ENCODE measurements around the gene CELF1. TPM values are rescaled to one million over a fixed set of nuclear protein-coding genes. Genes with fewer than 3 reads are reported as not detected.

CELF1 gene
- total RNA-seq, 1 donor from 2014 or later: 102 TPM

DNA sequence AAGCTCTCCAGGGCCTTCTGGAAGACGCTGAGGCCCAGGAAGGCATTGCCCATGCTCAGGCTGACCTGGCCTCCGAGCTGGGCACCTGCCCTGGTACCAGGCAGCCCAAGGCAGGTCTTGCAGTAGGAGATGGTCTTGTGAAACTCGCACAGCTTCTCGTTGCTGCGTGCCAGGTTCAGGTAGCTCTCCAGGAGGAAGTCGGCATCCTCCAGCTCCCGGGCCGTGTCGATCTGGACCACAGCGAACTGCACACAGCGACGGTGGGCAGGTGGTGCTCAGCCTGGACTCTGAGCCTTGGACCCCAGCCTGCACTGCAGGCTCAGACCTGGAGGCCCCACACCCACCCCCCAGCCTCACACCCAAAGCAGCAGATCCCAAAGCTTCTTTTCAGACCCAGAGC lies 105.0 kb downstream of the CELF1 start:
- DNase-seq (ENCODE audit: low spot score): no peak

DNA sequence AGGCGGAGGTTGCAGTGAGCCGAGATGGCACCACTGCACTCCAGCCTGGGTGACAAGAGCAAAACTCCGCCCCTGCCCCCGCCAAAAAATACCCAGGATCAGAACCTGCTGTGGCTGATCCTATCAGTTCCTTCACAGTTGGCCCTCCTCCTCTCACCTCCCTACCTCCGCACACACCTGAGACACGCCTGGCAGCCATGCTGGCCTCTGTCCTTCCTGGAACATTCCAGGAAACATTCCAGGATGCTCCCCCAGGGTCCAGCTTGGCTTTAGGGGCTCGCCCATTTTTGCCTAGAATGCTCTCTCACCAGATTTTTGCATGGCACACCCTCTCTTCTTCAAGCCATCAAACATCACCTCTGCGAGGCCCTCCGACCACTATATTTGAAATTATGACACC lies 106.1 kb downstream of the CELF1 start:
- DNase-seq (ENCODE audit: low spot score): no peak

DNA sequence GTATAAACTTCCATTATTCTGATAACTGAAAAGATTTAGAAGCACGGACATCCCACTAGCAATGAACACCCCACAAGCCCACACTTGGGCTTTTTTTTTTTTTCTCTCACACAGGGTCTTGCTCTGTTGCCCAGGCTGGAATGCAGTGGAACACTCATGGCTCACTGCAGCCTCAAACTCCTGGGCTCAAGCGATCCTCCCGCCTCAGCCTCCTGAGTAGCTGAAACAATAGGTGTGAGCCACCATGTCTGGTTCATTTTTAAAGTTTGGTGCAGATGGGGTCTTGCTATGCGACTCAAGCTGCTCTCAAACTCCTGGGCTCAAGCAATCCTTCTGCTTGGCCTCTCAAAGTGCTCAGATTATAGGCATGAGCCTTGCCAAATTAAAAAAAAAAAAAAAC lies 107.1 kb downstream of the CELF1 start:
- DNase-seq (ENCODE audit: low spot score): no peak

DNA sequence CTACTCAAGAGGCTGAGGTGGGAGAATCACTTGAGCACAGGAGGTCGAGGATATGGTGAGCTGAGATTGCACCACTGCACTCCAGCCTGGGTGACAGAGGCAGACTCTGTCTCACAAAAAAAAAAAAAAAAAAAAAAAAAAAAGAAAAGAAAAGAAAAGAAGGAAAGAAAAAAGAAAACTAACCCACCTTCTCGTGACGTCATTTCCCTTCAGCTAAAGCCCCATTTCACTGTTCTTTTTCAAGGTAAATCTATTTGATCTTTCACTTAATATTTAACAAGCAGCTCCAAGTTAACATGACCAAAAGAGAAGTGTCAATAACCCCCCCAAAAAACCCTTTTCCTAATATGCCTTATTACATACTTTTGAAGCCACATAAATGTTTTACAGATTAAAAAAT lies 109.1 kb downstream of the CELF1 start:
- DNase-seq (ENCODE audit: low spot score): no peak

DNA sequence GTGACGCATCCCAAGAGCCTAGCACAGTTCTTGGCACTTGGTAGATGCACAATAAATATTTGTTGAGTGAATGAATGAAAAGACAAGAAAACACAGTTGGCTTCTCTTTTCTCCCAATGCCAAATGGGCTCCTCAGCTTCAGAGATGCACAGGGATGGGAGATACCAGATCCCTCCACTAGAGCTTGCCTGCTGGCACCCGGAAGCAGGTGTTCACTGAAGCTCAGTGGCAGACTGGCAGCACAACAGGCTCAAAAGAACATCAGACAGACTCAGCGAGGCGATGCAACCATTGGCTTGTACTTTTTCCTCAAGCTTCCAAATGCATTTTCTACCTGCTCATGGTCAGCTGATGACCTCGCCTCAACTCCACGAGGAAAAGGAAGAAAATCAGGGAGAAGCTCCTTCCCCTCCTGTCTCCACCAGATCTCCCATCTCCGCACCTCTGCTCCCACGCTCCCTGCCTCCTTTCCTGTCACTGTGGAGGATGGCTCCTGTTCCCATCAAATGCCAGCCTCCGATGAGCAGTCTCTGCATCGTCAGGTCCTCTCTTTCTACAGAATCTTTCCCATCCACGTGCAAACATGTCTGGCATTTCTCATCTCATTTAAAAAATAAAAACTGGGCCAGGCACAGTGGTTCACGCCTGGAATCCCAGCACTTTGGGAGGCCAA lies 109.8 kb downstream of the CELF1 start:
- DNase-seq (ENCODE audit: low spot score): no peak

DNA sequence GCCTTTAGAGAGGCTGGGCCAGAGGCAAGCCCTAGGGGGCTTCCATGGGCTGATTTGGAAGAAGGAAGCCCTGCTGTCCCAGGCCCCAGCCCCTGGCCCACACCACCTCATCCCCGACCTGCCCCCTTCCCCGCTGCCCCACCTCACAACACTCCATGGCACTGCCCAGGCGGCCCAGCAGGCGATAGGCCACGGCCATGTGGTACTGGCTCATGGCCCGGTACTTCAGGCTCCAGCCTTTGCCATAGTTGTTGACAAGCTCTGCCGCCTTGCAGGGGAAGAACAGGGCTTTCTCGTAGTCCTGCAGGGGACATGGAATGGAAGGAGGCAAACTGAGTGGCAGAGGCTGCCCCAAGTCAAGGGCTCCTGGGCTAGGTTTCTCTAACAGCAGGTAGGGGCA lies 110.4 kb downstream of the CELF1 start:
- DNase-seq (ENCODE audit: low spot score): no peak

DNA sequence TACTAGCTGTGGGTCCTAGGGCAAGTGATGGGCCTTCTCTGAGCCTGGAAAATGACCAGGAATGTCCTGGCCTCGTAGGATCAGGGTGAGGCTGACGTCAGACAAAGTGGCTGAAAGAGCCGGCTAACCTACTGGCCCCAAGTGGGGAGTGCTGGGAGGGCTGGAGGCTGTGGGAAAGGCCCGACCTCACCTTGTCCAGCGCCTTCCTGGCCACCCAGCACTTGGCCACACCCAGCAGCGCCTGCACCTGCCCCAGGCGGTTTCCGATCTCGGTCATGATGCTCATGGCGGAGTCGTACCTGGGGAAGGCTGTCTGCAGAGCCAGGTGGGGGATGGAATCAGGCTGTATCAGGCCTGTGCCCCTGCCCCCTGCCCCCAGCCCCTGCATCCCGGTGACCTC lies 111.5 kb downstream of the CELF1 start:
- no peak for DNase-seq (ENCODE audit: low spot score)

DNA sequence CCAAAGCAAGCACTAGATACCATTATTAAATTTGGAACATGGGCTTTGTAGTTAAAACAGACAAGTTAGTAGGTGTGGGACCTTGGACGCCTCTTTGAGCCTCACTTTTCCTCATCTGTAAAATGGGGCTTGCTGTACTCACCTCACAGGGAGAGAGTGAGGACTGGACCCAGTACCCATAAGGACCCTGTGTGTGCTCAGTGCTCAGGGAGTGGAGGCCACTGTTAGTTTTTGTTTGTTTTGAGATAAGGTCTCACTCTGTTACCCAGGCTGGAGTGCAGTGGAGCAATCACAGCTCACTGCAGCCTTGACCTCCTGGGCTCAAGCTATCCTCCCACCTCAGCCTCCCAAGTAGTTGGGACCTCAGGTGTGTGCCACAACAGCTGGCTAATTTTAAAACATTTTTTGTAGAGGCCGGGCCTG lies 112.9 kb downstream of the CELF1 start:
- DNase-seq (ENCODE audit: low spot score): no peak

DNA sequence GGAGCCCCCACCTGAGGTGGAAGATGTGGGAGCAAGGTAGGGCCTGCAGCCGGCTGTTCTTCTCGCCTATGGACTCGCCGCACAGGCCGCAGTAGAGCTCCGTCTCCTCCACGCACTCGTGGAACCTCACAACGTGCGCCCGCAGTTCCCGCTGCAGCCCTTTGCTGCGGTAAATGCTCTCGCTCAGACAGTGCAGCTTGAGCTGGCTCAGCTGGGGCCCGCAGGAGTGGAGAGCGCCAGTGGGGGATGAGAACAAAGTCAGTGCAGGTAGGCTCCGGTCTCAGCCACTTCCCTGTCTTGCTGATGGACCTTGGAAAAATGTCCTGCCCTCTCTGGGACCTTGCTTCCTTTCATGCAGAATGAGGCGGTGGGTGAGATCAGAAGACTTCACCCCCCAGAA lies 114.2 kb downstream of the CELF1 start:
- no peak for DNase-seq (ENCODE audit: low spot score)

DNA sequence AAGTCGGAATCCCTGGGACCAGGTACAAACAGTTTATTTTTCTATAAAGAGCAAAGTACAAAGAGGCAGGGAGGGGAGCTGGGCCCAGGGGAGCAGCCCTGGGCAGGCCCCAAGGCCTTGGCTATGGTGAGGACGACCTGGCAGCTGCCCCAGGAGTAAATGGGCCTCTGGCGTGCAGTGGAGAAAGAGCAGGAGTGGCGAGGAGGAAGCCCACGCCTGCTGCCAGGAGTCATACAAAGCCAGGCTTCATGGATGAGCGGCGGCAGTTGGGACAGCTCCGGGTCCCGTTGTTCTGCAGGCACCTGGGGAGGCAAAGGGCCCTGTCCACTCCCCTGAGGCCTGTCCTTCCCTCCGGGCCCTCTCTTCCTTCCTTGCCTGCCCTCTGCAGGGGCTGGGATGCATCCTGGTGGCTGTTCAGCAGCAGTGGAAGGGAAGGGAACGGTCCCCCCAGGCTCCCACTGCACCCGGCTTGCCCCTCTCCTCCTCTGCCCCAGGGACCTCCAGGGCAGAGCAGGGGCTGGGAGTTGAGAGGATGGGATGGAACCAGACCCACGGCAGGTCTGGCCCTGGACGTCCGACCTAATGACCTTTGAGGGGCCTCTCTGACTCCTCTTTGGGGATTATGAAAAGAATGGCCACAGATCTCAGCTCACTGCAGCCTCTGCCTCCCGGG lies 115.0 kb downstream of the CELF1 start:
- DNase-seq (ENCODE audit: low spot score): peak; percentile 59

DNA sequence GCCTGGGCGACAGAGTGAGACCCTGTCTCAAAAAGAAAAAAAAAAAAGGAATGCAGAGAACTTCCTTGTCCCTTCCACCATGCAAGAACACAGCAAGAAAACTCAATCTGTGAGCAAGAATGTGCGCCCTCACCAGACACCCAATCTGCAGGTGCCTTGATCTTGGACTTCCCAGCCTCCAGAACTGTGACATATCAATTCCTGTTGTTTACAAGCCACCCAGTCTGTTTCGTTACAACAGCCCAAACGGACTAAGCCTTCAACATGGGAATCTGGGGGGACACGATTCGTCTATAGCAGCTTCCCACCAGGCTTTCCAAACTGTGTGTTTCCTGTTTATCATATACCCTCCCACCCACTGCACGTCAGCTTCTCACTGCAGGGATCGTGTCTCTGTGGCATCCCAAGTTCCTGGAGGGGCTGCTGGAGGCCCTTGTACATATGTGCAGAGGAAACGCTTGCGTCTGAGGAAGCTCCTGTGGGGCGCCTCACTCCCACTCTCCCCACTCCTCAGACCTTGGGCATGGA lies 115.7 kb downstream of the CELF1 start:
- DNase-seq (ENCODE audit: low spot score): no peak

DNA sequence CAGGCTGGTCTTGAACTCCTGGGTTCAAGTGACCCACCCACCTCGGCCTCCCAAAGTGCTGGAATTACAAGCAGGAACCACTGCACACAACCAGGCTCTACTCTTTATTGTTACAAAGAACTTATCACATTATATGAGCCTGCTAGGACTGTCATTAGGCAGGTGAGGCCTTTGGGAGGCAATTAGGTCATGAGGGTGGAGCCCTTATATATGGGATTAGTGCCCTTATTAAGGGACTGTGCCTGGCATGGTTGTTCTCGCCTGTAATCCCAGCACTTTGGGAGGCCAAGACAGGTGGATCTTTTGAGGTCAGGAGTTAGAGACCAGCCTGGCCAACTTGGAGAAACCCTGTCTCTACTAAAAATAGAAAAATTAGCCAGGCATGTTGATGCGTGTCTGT lies 116.2 kb downstream of the CELF1 start:
- DNase-seq (ENCODE audit: low spot score): no peak

DNA sequence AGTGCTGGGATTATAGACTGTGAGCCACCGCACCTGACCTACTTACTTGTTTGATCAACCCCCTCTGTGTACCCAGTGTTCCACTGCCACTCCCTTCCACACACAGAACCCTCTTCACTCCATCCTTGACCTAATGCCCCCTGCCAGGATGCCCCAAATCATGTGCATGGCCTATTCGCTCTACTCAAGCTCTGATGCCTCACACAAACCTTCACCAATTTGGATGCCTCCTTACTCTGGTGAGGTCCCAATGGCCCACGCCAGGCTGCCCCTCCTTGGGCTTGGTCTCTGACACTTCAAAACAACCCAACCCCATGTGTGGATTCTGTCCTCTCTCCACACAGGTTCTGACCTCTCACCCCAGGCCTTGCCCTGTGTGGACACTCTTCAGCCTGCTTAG lies 117.2 kb downstream of the CELF1 start:
- no peak for DNase-seq (ENCODE audit: low spot score)

DNA sequence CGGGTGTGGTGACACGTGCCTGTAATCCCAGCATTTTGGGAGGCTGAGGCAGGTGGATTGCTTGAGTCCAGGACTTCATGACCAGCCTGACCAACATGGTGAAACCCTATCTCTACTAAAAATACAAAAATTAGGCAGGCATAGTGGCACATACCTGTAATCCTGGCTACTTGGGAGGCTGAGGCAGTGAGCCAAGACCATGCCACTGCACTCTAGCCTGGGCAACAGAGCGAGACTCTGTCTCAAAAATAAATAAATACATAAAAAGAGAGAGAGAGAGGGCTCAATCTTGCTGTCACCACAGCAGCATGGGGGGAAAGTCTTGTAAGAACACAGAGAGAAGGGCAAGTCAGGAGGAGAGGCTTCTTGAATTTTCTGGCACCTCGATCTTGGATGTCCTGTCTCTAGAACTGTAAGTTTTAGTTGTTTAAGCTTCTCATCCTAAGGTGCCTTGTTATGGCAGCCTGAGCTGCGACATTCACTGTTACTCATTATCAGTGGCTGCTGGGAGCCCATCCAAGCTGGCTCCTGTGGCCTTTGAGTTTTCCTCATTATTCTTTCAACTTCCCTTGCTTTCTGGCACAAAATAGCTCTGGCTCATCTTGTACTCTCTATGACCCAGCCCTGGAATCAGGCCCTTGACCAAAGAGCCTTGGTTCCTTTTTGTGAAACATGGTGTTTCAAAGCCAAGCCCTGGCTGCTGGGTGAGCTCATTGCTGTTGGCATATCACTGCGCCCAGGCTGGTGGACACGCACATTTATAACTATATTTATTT lies 118.7 kb downstream of the CELF1 start:
- DNase-seq (ENCODE audit: low spot score): peak; percentile 25

DNA sequence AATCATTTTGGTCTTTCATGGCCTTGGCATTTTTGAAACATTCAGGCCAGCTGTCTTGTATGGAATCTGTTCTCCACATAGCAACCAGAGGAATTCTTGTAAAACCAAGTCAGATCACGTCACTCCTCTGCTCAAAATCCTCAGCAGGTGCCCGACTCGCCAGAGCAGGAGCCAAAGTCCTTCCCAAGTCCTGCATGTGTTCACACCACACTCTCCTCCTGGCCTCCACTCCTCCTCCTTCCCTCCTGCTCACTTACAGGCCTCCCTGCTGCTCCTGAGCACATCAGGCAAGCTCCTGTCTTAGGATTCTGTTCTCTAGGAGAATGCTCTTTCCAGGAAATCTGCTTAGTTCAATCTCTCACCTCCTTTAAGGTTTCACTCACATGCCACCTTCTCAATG lies 119.8 kb downstream of the CELF1 start:
- no peak for DNase-seq (ENCODE audit: low spot score)

DNA sequence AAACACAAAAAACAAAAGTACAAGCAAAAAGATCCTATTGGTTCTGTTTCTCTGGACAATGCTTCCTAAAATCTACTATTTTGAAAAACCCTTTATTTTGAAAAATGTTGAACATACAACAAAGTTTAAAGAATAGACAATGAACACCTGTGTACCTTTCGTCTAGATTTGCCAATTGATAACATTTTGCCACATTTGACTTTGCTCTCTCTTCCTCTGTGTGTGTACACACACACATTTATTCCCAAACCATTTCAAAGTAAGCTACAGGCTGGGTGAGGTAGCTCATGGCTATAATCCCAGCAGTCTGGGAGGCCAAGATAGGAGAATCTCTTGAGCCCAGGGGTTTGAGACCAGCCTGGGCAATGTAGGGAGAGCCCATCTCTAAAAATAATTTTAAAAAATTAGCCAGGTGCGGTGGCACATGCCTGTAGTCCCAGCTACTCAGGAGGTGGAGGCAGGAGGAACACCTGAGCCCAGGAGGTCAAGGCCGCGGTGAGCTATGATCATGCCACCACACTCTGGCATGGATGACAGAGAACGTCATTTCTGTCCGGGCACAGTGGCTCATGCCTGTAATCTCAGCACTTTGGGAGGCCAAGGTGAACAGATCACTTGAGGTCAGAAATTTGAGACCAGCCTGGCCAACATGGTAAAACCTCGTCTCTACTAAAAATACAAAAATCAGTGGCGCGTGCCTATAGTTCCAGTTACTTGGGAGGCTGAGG lies 121.4 kb downstream of the CELF1 start:
- no peak for DNase-seq (ENCODE audit: low spot score)

DNA sequence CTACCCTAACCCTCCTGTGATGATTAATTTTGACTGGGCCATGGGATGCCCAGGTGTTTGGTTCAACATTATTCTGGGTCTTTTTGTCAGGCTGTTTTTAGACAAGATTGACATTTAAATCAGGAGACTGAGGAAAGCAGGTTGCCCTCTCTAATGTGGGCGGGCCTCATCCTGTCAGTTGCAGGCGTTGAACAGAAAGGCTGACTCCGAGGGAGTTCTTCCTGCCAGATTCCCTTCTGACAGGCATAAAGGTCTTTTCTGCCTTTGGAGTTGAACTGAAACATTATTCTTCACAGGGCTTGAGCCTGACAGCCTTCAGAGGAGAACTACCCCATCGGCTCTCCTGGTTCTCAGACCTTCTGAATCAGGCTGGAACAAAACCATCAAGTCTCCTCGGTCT lies 122.4 kb downstream of the CELF1 start:
- no peak for DNase-seq (ENCODE audit: low spot score)

DNA sequence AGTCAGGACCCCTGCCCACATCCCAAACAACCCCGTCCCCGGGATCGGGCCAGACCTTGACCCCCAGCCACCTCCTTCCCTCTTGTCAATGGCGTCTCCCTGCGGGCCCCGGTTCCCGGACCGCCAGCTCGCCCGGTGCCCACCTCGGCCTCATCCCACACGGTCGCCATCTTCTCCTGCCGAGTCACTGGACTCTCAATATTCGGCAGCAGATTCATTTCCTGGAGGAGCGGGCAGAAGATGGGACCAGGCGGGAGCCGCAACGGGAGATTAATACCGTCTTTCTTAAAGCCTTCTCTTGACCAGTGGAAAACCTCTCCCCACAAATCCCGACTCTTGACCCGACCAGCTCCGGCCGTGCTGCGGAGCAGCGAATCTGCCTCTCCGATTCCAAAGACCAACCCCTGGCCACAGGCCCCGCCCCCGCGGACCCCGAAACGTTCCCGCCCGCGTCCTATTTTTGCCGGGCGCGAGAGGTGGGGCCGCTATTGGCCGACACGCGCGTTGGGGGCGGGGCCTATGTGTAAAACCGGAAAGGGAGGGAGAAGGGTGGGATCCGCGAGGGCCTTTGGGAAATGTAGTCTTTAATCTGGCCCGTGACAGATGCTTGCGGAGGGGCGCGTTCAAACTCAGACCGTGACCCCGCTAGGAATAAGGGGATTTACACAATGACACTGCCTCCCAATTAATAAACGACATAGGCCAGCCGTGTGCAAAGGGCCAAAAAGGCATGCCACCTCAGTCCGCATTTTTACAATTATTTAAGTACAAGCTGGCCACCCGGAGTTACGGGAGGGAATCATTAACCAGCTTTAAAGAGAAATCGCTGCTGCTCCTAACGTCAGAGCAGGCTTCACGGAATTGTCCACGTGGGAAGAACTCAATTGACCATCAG lies 126.6 kb downstream of the CELF1 start, which contains the start of gene PSMC3:
Gene PSMC3, minus strand, starts transcription at position 378 of the 895 bp plus-strand sequence. Its CDS starts 160 bp downstream, at position 218.
- DNase-seq (ENCODE audit: low spot score): peak; percentile 98

DNA sequence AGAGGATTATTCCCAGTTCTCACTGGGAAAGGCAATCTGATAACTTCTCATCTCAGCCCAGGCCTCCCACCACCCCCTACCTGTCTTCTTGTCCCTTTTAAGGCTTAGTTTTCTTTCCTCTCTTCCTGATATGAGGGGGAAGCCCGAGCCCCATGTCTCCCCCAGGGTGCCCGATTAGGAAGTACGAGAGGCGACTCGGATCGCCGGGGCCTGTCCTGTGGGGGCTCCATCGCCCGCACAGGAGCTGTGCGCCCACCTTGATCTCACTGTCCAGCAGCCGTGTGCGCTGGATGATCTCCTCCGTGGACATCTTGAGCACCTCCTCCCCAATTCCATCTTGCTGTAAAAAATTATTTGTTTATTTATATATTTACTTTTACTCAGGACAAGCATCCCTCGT lies 127.3 kb downstream of the CELF1 start:
- no peak for DNase-seq (ENCODE audit: low spot score)

DNA sequence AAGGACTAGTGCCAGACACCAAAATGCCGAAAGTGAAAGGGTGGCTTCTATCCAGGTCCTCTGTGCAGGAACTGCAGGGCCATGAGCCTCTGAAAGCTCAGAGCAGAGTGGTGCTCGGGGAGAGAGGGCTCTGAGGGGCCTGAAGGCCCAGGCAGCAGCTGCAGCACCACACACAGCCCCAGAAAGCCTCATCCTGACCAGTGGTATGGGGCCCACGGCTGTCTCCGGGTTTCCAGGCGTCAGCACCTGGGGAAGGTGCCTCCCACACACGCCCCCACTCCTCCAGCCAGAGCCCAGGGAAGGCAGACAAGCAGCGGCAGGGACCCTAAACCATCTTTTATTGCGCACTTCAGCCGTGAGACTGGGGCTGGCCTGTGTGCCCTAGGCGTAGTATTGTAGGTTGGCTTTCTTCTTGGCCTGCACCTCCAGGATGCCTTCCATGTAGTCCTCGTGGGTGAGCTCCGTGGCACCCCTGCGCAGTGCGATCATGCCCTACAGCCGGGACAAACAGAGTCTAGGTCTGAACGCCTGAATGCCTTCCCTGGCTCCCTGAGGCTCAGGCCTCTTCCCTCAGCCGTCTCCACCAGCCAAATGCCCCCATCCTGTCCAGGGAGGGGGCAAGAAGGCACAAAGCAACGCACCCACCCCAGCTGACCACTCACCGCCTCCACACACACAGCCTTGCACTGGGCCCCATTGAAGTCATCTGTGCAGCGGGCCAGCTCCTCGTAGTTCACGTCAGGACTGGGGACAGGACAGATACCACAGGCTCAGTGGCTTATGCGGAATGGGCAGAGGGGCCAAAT lies 134.3 kb downstream of the CELF1 start:
- no peak for DNase-seq (ENCODE audit: low spot score)
